Head of caudate nucleus (tissue), 42 donors: Measurements from ENCODE around the gene PTPRD.
A peak's percentile ranks its signal among the peaks of the same experiment; 100 is the strongest.

Experiments
- DNase-seq, 42 donors: peaks; one replicate each; pipeline versions ENCODE4 v3.0.0 to v3.0.0-alpha.2; 2020 to 2021; ENCODE audit warnings: mixed read lengths in 7 of 42
- intact Hi-C: fragments of 100-400 bp; cut with DNase I; formaldehyde crosslinking; loops from one replicate; pipeline ENCODE4 v1.15.0; 2022

Gene PTPRD

DNA sequence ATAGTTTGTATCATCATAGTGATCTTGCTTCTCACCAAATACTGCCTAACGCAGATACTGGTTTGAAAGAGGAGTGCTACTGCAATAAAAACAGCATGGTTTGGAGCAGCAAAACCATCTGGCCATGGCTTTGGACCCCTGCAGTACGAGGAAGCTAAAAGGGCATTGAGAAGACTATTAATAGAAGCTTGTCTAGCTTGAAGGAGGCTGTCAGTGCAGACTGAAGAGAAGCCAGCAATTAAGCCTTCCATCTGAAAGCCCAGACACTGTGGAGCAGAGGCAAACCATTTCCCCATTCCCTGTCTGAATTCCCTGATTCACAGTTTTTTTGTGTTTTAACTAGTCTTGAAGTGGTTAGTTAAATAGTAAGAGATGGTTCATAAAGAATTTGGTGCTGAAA lies 281.6 kb downstream of the PTPRD start:
- intact Hi-C loops, result no loop called here
- DNase-seq, result no peak

DNA sequence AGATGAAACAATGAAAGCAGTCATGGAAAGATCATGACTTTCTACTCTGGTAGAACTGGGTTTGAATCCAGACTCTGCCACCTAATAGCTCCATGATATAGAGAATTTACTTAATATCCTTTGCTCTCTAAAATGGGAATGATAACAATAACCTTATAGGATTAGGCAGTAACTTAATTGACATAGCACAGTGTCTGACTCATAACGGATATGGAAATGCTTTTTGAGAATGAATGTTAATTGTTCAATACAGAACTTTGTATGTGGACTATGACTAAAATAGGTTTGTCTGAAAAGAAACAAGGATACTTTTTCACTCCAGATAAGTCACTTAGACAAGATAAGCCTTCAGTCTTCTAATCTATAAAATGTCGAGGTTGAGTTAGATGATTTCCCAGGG lies 330.7 kb downstream of the PTPRD start:
- intact Hi-C loops, result no loop called here
- DNase-seq, result no peak

DNA sequence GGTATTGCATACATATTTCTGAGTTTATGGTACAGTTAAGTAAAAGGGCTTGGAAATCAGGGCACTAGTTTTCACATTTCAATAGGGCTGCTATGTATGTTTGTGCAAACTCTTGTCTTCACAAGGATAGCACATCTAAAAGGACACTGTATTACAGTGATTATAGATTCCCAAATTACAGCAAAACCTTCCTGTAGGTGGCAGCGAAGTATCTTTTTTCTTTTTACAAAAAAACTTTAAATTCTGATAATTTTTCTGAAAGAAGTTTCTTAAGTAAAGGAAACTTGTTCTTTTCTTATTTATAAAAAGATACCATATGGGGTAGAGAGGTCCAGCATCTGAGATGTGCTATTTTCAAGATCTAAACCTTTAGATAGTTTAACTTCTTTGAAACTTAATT lies 337.8 kb downstream of the PTPRD start:
- intact Hi-C loops, result no loop called here

DNA sequence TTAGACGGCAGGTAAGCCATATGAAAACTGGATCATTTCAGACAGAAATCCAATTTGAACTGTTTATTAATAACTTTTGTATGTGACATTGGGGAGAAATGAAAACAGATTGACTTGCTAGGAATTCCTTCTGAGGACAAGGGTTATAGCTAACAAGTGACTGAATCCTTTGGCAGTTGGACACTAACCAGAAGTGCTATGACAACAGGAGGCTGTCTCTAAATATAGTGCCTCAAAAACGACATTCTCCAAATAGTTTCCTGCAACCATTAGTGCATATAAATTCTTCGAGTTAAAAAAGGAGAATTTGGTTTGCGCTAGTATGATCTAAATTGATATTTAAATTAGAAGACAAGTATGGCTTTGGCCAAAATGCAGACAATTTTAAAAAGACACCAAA lies 338.6 kb downstream of the PTPRD start:
- intact Hi-C loops, result no loop called here
- no peak for DNase-seq

More for the DNA sequence above, 337.8 kb downstream of the PTPRD start:
- DNase-seq, result no peak

DNA sequence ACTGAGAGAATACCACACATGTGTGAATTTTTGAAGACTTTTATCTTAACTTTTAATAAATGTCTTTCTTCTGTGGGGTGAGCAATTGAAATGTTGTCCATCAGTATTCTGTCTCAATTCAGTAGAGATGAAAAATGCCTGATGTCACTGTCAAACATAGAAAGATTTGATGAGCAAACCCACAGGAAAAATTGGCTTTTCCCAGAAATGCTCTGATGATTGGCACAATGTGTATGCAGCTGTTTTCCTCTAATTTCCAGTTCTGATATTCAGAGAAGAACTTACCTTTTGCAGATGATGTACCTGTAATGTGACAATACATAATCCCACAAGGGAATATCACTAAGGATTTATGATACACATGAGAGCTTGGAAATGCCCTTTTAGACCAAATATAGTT lies 340.0 kb downstream of the PTPRD start:
- intact Hi-C loops, result no loop called here
- no peak for DNase-seq

DNA sequence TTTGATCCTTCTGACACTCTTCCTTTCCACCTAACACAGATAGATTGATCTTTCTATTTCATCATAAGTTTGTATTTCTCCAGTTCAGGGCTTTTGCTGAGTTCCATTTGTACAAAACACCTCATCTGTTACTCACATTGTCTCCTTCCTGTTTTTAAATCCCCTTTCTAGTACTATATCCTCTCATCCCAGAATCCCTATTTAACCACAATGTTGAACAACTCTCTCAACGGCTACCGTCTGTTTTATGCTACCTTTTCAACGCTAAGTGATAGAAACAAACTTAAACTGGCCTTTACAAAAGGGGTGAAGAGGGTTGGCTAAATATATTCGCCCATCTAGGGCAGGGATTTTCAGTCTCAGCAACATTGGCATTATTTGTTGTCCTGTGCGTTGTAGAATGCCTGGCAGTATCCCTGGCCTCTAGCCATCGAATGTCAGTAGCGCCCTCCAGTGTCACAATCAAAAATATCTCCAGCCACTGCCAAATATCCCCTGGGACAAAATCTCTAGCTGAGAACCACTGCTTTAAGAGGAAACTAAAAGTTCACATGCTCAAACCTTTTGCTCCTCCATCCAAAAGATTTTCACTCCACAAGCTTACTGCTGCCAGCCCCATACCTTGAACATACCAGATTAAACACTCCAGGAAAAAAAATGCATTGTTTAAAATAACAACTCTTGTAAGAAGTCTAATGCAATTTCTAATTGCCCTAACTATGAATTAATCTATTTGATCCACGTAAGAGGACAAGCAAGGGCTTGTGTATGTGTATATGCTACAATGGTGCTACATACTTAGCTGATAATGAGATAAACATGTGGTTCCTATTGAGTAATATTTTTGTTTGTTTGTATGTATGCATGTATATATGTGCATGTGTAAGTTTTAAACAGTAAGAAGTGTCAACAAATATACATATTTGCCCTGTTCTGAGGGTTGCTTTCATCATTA lies 344.0 kb downstream of the PTPRD start:
- DNase-seq, result peak in 28 of 42 donors; percentile 5 to 64 (median 36)
- intact Hi-C loops, result no loop called here

DNA sequence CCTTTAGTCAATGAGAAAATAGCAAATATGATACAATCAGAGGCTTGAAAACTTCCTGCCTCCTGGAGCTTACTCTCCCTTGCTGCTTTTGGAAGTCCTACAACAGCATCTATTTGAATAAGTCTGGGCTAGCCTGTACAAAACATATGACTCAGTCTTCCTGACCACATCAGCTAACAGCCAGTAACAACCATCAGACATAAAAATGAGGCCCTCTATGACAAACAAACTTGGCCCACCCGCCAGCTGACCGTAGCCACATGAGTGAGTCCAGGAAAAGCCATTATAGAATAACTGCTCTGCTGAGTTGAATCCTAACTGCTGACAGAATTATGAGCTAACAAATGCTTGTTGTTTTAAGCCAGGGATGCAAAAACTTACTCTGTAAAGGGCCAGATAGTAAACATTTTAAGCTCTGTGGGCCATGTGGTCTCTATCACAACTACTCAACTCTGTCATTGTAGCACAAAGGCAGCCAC lies 347.6 kb downstream of the PTPRD start:
- intact Hi-C loops, result no loop called here
- no peak for DNase-seq

DNA sequence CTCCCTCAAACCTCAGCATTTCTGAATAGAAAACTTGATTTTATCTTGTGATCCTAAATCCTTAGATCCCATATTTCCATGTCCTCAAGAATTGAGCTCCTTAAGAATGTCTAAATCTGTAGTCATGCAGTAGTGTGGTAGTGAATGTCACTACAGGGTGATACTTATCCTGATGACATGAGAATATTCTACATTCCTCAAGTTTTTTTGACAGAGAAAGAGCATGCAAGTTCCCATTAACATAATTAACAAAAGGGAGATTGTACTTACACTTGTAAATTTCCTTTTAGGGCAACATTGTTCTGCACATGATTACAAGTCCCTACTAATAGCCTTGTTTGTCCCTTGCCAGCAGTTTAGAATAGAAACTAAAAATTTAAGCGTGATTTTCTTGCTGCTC lies 352.3 kb downstream of the PTPRD start:
- intact Hi-C loops, result no loop called here
- DNase-seq, result no peak

DNA sequence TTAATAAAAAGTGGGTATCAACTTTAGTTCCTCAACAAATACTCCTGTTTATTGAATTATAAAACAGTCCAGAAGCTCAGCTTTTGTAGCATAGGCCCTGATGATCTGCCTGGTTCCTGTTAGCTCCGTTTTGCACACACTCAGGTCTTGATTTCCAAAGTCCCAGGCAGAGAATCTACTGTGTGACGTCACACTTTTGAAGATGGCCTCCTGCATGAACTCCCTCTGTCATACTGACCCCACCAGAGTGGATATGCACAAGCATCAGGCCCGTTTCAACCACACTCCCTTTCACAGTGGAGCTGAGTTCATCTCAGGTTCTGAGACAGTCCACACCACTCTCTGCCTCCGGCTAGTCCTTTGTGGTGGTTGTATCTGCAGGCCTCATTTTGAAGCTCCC lies 353.1 kb downstream of the PTPRD start:
- intact Hi-C loops, result no loop called here
- DNase-seq, result no peak

DNA sequence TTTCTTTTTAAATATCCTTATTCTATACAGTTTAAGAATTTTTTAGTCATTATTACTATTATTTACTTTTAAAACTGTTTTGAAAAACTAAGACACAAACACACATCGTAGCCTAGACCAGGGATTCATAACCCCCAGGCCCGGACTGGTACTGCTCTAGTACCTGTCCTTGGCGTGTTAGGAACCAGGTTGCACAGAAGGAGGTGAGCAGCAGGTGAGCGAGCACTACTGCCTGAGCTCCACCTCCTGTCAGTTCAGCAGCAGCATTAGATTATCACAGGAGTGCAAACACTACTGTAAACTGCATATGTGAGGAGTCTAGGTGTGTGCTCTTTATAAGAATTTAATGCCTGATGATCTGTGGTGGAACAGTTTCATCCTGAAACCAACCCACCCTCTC lies 357.0 kb downstream of the PTPRD start:
- intact Hi-C loops, result no loop called here
- DNase-seq, result no peak

DNA sequence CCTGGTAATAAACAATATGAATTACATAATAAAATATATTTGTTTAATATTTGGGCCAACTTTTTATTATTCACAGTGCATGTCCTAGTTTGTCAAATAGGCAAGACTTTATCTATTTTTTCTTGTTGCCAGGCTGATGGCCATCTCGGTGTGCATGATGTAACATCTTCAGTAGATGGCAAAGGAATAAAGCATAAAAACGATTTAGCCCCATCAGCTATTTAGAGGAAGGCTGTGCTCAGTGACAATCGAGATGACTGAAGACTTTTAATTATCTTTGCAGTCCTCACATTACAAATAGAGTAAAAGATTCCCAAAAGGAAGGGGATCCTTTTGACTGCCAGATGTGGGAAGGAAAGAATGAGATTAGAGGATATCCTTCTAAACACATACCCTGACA lies 358.5 kb downstream of the PTPRD start:
- no peak for DNase-seq
- intact Hi-C loops, result no loop called here

DNA sequence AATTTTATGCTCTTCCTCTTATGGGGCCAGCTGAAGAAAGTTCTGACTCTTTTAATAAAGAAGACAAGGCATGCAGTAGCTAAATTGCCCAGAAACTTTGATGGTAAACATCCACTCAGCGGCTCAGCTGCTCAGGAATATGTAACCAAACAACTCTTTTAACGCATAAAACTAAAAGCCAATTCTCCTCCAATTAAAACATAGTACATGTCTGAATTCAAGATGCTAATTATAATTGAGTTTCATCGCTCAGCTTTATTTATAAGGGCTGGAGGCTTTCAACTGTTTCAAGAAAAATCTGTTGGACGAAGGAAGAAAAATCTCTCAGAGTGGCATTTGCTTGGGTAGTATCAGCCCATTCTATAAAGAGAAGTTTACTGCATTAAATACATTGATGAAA lies 359.5 kb downstream of the PTPRD start:
- intact Hi-C loops, result no loop called here
- DNase-seq, result no peak

DNA sequence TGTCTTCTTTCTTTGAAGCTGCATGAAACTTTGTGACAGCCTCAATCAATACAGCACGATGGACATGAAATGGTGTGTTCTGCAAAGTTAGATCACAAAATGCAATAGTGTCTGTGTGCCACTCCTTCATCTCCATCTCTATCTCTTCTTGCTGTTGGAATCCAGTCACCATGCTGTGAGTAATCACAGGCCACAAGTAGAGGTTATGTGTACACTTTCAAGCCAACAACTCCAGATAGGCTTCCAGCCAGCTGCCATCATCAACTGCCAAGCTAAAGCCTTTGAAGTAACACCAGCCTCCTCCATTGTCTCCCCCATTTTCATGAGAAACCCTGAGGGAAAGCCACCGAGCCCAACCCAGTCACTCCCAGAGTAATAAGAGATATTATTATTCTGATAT lies 360.6 kb downstream of the PTPRD start:
- intact Hi-C loops, result no loop called here
- no peak for DNase-seq

DNA sequence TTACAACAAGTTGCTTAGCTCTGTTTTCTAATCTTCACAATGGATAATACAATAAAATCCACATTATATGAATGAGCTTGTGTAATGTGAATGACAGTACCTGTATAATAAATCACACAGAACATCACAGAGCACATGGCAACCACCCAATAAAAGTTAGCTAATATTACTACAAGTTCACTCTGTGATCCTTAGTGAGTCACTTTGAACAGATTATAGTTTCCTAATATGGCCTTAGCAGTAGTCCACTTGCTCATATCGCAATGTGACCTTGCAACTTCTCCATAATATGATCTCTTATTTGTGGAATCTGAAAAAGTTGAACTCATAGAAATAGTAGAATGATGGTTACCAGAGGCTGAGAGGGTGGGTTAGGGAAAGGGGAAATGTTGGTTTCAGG lies 361.3 kb downstream of the PTPRD start:
- intact Hi-C loops, result no loop called here
- no peak for DNase-seq

DNA sequence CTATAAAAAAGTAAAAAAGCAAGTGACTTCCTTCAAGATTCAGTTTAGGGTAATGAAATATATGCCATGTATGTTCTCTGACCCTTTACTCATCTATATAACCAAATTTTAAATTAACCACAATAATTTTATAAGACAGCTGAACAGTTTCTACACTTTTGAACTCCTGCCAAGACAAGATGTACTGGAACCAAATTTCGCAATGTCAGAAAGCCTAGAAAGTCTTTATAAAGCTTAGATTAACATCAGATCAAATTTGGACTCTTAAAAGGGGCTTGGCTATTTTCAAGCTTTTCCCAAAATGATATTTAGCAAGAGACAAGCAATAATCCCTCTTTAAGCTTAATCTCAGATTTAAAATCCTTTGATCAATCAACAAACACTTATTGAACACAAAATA lies 362.6 kb downstream of the PTPRD start:
- no peak for DNase-seq
- intact Hi-C loops, result no loop called here

DNA sequence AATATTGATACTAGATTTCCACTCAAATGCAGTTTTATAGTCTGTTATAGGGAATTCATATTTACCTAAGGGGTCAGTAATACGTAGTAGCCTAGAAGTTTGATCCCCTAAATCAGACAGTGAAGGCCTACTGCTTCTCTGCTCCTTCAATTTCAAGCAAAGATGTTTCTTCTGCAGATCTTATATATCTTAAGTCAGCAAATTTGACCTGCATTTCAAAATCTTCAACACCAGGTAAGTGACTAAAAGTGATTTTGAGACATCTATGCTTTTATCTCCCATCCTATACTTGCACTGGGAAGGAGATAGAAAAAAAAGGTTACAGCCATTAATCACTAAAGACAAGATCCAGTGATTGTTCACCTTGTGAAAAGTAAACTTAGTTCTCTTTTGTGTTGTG lies 363.9 kb downstream of the PTPRD start:
- intact Hi-C loops, result no loop called here
- DNase-seq, result no peak

DNA sequence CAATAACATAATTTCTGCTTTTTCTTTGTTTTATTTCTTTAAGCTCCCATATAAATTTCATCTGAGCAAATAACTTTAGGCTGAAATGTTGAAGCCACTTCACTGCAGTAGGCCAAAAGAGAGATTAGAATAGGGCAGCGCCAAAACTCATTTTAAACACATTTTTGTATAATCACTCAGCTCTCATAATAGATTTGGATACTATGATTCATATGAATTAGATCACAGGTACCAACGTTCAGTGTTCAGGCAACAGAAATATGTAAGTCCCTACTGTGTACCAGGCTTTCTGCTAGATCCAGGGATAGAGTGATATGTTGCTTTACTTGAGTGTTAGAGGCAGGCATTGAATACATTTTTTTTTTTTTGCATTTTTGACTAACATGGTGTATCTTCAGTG lies 370.5 kb downstream of the PTPRD start:
- DNase-seq, result no peak
- intact Hi-C loops, result no loop called here

DNA sequence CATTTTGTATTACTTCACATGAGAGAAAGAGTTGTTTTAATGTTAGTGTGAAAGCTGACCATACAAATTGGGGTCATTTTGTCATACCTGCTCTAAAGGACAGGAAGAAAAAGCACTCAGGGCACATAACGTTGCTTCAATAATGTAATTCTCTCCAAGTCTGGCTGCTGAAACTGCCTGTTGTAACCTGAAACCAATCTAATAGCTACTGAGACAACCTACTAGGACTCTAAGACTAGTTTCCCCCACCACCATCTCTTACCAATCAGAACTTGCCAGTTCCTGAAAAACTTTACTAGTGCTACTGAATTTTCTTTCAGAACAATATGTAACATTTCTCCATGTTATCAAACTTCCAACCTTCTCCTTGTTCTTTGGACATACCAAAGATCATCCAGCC lies 374.7 kb downstream of the PTPRD start:
- no peak for DNase-seq
- intact Hi-C loops, result no loop called here

DNA sequence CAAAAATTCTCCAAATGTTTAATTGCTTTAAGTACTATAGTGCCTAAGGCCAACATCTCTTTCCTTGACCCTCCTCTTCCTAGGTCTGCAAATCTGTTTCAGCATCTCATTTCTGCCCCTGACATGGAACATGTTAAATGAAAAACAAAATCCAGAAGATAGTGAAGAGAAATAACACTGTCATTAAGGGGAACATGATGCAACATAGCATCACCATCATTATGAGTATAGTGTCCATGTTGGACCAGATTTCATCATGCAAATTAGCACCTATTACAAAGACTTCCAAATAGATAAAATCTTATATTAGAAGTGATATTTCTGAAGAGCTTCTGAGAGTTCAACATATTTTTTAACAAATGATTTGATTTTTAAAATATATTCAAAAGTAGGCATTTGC lies 375.2 kb downstream of the PTPRD start:
- intact Hi-C loops, result no loop called here
- DNase-seq, result no peak

DNA sequence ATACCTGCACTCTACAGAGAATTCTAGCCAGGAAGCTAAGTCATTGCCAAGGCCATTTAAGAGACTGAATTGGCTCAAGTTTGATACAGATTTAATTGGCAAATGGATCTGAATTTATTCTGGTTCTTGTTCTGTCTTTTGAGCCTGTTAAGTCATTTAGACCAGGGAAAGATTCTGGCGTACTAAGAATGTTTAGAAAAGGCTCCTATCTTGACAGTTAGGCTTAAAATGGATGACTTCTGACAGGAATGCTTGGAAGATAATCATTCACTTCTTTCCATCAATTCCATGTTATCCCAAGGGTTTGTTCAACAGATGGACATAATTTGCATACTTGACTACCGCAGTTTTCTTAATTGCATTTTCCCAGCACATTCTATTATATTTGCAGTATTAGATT lies 376.6 kb downstream of the PTPRD start:
- DNase-seq, result no peak
- intact Hi-C loops, result no loop called here

DNA sequence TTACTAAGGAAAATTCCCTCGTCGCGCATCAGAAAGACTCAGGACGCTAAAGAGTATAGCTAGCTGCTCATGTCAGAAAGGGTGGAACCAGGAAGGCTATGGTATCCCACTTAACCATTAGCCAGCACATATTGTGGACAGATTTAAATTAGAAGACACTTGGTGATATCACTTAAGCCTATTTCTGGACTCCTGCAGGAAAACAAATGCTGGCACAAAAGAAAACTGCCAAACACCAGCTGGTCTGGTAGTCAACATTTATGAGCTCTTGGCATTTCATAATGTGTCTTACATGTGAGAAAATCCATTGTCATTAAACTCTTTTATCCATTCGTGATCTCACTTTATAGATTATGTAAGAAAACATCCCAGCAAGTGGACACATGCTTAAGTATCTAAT lies 377.4 kb downstream of the PTPRD start:
- DNase-seq, result no peak
- intact Hi-C loops, result no loop called here
